Myocyte (in vitro differentiated cells): ENCODE data around the gene PRR12. TPM values are rescaled to one million over a fixed set of nuclear protein-coding genes. Genes with fewer than 3 reads are reported as not detected.
A peak's percentile ranks its signal among the peaks of the same experiment; 100 is the strongest.

Experiments
- DNase-seq: peaks from one replicate; pipeline ENCODE4 v3.0.0-alpha.2; 2012; ENCODE audit warnings: low read depth
- total RNA-seq: library from RNA; depleted of rRNA; stranded (reverse); fragments of >200 nt; gene quantifications from 2 replicates; pipeline ENCODE4 v1.2.3, GENCODE V29; 2014

PRR12 gene
- total RNA-seq, 1 donor from 2014 or later: 3.2 TPM

DNA sequence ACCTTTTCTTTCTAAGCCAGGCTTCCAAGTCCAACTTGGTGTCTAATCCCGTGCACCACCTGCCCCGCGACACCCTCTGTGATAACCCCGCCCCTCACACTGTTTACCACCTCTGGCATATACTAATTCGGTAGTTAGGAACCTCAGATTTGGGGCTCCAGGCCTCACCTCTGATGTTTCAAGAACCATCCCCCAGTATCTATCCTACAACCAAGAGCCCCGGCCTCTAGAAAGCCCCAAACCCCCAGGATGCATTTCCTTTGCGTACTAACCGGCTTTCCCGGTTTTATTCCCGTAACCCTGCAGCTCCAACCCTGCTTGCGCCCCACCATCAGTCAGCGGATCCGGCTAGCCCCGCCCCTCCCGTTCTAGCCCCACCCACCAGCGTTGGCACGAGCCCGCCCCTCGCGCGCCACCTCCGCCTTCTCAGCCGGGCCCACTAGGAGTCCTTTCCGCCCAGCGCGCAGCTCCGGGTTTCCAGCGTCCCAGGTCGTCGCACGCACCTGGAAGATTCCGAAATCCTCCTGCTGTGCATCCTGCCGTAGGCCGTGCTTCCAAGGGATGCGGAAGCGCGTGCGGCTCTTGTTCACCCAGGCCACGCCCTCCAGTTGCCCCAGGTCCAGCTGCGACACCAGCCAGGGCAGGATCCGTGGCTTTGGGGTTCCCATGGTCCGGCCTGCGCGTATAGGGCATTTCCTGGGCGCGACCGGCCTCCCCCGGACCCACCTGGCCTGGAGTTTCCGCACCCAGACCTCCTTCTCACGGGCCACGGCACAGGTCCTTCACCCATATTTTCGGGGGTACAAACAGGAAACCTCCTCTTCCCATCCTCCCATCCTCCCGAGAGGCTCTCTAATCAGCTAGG is 73.4 kb downstream of the PRR12 start:
- DNase-seq: peak; percentile 83

DNA sequence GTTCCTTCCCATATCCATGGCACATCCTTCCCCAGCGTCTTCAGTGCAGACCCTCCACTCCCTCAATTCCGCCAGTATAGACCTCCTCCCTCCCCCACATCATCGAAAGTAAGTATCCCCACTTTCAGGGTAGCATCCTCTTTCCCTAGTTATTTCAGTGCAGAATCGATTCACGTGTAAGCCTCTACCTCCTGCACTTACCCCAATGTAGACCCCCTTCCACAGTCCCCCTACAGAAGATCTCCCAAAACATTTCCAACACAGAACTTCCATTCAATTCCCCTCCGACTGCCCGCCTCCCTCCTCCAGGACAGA is 74.0 kb downstream of the PRR12 start:
- DNase-seq: no peak

DNA sequence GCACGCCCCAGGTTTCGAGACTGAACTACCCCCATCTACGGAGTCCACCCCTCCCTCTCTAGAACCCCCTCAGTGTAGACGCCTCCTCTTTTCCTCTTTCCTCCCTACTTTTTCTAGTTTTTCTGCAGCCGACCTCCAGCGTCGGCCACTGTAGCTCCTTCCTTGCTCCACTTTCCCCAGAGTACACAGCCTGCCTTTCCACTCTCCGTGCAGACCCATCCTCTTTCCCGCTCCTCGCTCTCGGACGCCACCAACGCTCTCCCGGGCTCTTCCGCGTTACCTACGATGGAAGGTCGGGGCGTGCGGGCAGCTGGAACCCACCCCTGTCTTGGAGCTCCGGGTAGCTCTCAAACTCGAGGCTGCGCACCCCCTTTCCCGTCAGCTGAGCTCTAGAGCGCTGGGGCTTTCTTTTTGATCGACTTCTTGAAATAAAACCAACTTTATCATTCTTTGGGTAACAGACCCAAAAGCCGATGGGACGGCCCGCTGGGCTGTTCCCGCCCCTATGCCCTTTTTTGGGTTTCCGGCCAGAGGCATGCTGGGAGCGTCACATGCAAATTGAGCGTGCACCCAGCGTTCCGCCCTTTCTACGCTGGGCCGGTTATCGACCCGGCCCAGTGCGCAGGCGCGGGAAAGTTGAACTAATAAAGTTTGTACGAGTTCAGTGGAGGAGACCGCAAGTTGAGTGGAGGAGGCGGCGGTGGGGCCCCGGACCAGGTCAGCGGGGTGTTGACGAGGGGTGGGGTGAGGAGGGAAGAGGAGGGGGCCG is 74.6 kb downstream of the PRR12 start, which contains the start of the genes BCL2L12 and IRF3:
BCL2L12 (plus strand) TSS at position 583 of the 769 bp plus-strand sequence. CDS start 760 bp downstream, outside the sequence.
IRF3 (minus strand) TSS at position 507 of the 769 bp plus-strand sequence. CDS start 1,019 bp downstream, outside the sequence.
- peak; percentile 98 for DNase-seq

DNA sequence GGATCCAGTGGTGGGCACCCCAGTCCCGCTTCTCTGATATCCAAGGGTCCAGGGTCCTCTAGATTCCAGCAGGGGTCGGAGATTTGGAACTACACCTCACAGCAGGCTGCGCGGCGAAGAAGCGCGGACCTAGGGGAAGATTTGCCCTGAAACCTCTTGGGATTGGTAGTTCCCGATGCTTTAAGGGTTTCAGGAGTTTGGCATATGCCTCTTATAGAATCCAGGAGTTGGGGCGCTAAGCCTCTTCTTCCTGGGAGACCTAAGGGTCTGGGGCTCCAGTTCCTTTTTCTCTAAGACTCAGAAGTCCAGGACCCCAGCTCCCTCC is 75.1 kb downstream of the PRR12 start:
- DNase-seq: no peak

DNA sequence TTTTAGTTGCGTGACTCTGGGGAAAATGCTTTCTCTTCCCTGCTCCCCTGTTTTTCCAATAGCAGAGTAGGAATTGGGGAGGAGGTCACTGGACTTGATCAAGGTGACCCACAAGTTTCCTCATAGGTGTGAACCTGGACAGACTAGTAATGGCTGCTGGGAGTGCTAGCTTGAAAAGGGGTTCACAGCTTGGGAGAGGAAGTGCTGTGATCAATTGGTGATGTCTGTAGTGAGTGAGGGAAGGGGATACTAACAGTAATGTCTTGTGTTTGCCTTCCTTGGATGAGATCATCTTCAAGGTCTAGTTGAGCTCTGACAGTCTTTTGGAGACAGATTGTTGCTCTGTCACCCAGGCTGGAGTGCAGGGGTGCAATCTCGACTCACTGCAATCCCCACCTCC is 76.5 kb downstream of the PRR12 start:
- DNase-seq: no peak

DNA sequence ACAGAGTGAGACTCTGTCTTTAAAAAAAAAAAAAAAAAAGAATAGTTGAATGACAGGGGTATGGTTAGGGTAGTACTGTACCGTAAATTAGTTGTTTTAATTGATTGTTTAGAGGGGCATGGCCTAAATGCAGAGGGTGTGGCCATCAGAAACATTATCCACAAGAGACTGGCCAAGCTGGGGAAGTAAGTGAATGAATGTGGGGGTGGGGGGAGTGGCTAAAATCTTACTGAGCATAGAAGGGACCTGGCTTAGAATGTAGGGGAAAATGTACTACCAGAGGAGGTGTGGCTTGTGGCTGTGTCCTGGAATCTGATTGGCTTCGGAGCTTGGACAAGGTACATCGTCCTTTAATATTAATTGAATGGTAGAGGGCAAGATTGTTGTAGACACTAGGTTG is 78.5 kb downstream of the PRR12 start:
- DNase-seq: no peak

DNA sequence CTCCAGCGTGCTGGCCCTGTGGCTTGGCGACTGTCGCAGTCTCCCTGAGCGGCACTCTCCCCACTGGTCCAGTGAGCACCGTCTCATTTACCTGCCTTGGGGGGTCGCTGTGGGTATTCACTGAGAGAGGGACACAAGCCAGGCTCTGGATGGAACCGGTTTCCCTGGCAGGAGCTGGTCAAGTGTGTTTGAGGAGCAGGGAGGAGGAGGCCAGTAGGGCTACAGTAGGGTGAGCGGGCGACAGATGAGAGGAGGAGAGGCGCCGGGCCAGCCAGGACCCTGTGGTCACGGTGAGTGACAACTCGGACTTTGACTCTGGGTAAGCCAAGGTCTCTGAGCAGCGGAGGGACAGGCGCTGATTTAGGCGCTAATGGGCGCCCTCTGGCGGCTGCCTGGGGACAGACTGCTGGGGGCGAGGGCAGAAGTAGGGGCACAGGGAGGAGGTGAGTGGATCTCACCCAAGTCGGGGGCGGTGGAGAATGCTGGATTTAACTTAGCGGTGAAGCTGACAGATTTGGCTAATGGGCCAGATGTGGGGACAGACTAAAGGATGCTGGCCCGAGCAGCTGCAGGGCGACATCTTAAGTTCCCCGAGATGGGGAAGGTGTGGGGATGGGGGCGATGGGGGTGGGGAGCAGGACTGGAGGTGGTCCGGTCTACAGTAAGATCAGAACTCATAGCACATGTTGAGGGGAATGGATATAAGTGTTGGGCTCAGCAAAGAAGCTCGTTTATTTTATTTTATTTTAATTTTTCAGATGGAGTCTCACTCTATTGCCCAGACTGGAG is 81.3 kb downstream of the PRR12 start:
- DNase-seq: peak; percentile 73

Other genes starting within 250 kb of the PRR12 start
- 43.8 and 45.3 TPM in 2 replicates for gene TEAD2, start 228.8 kb upstream of the PRR12 start, total RNA-seq
- gene DKKL1, start 227.3 kb upstream of the PRR12 start, total RNA-seq: 0.36 and 2.4 TPM in 2 replicates
- gene KASH5, start 202.9 kb upstream of the PRR12 start, total RNA-seq: not detected in 2 replicates
- not detected in 2 replicates for gene PTH2, start 167.7 kb upstream of the PRR12 start, total RNA-seq
- gene GFY, start 165.8 kb upstream of the PRR12 start, total RNA-seq: not detected in 2 replicates
- 0.05 and 0.31 TPM in 2 replicates for gene SLC17A7, start 149.7 kb upstream of the PRR12 start, total RNA-seq
- gene PIH1D1, start 139.4 kb upstream of the PRR12 start, total RNA-seq: 53.7 and 59.3 TPM in 2 replicates
- gene ALDH16A1, start 138.0 kb upstream of the PRR12 start, total RNA-seq: 14.4 and 17.3 TPM in 2 replicates
- gene FLT3LG, start 117.0 kb upstream of the PRR12 start, total RNA-seq: 2.6 and 3.4 TPM in 2 replicates
- gene RPL13A, start 103.6 kb upstream of the PRR12 start, total RNA-seq: 1,470 and 1,688 TPM in 2 replicates
- gene RPS11, start 94.7 kb upstream of the PRR12 start, total RNA-seq: 1,718 and 2,274 TPM in 2 replicates
- 111 and 122 TPM in 2 replicates for gene FCGRT, start 78.5 kb upstream of the PRR12 start, total RNA-seq
- gene RCN3, start 63.2 kb upstream of the PRR12 start, total RNA-seq: 102 and 136 TPM in 2 replicates
- gene NOSIP, start 10.6 kb upstream of the PRR12 start, total RNA-seq: 51.3 and 68.7 TPM in 2 replicates
- 0.16 TPM in 1 of 2 replicates, not detected in the other for gene PRRG2, start 9.9 kb upstream of the PRR12 start, total RNA-seq
- 29.8 and 42.1 TPM in 2 replicates for gene RRAS, start 49.0 kb downstream of the PRR12 start, total RNA-seq
- 26.9 and 33.8 TPM in 2 replicates for gene SCAF1, start 51.0 kb downstream of the PRR12 start, total RNA-seq
- gene IRF3, start 74.7 kb downstream of the PRR12 start, total RNA-seq: 34.7 and 35.8 TPM in 2 replicates
- gene BCL2L12, start 74.8 kb downstream of the PRR12 start, total RNA-seq: 11.4 and 11.8 TPM in 2 replicates
- 528 and 584 TPM in 2 replicates for gene PRMT1, start 86.1 kb downstream of the PRR12 start, total RNA-seq
- 0.99 and 1.3 TPM in 2 replicates for gene ADM5, start 98.4 kb downstream of the PRR12 start, total RNA-seq
- gene CPT1C, start 99.9 kb downstream of the PRR12 start, total RNA-seq: 1.4 and 1.7 TPM in 2 replicates
- gene TSKS, start 172.1 kb downstream of the PRR12 start, total RNA-seq: not detected in 2 replicates
- gene AP2A1, start 175.8 kb downstream of the PRR12 start, total RNA-seq: 83.2 and 102 TPM in 2 replicates
- 22.6 and 26.7 TPM in 2 replicates for gene FUZ, start 222.1 kb downstream of the PRR12 start, total RNA-seq
- 22.7 and 40.1 TPM in 2 replicates for gene MED25, start 227.1 kb downstream of the PRR12 start, total RNA-seq